Transverse colon (tissue), 4 donors: ENCODE data around the gene SYDE1.

ENCODE experiments used
- CTCF ChIP-seq, 5 experiments: fragments of 200-600 bp in 3 of 5; fragments of 450-650 bp in 2 of 5; sonication (generic) in 3 of 5; IDR thresholded peaks; 1 replicate in 2 of 5; 2 replicates in 3 of 5; pipeline ENCODE4 v1.5.1; 2016 to 2017; ENCODE audit warnings: antibody characterized with exemption in 5 of 5, inconsistent platforms in 3 of 5, mild to moderate bottlenecking in 2 of 5, moderate library complexity in 1 of 5
- POLR2A ChIP-seq: fragments of 450-650 bp; IDR thresholded peaks from one replicate; pipeline ENCODE4 v1.6.1; 2016; ENCODE audit warnings: antibody characterized with exemption, mild to moderate bottlenecking, moderate library complexity
- POLR2AphosphoS5 ChIP-seq, 3 donors: sonication (generic); formaldehyde crosslinking; IDR thresholded peaks; one replicate each; pipeline ENCODE4 v1.6.1; 2016; ENCODE audit warnings: antibody characterized with exemption in 3 of 3

- TF ChIP-seq CTCF (IDR thresholded peaks at IDR 0.05) (no peak), POLR2A (peak; percentile 20), POLR2AphosphoS5 (IDR thresholded peaks at IDR 0.05) (peak in 2 of 3 donors; percentile 22 to 26)
Observed at GRCh38 chr19:15124572-15125231, 17.5 kb downstream of the SYDE1 start.
